GM23248 (cell line): ENCODE data around the gene BCL2L14. TPM values are rescaled to one million over a fixed set of nuclear protein-coding genes. Genes with fewer than 3 reads are reported as not detected.

Experiments
- DNase-seq: peaks from one replicate; pipeline ENCODE4 v3.0.0-alpha.2; 2015
- H2AFZ ChIP-seq: fragments of 200-600 bp; sonication (generic); 2 replicates; pipeline ENCODE4 v1.6.1; 2016; ENCODE audit warnings: antibody characterized with exemption
- H3F3A ChIP-seq: fragments of 200-600 bp; sonication (generic); 2 replicates; pipeline ENCODE4 v1.6.1; 2016; ENCODE audit warnings: mild to moderate bottlenecking, antibody characterized with exemption, mixed run types; ENCODE audit not compliant: insufficient read depth
- H3K27ac ChIP-seq: fragments of 200-600 bp; sonication (generic); 2 replicates; pipeline ENCODE4 v1.5.1; 2016; ENCODE audit warnings: mild to moderate bottlenecking
- H3K27me3 ChIP-seq: fragments of 200-600 bp; sonication (generic); replicated peaks from 2 replicates; pipeline ENCODE4 v1.6.1; 2016; ENCODE audit warnings: mild to moderate bottlenecking; ENCODE audit not compliant: insufficient read depth
- H3K36me3 ChIP-seq: fragments of 200-600 bp; sonication (generic); 2 replicates; pipeline ENCODE4 v1.6.1; 2016; ENCODE audit warnings: low read depth, mild to moderate bottlenecking
- H3K4me1 ChIP-seq: fragments of 200-600 bp; sonication (generic); 2 replicates; pipeline ENCODE4 v1.6.1; 2016; ENCODE audit warnings: mild to moderate bottlenecking; ENCODE audit not compliant: insufficient read depth
- H3K4me2 ChIP-seq: fragments of 200-600 bp; sonication (generic); one replicate; pipeline ENCODE4 v1.6.1; 2016; ENCODE audit warnings: mild to moderate bottlenecking; ENCODE audit not compliant: unreplicated experiment
- H3K4me3 ChIP-seq: fragments of 200-600 bp; sonication (generic); 2 replicates; pipeline ENCODE4 v1.5.1; 2016; ENCODE audit warnings: mild to moderate bottlenecking
- H3K79me2 ChIP-seq: fragments of 200-600 bp; sonication (generic); 2 replicates; pipeline ENCODE4 v1.6.1; 2016; ENCODE audit warnings: mild to moderate bottlenecking; ENCODE audit not compliant: insufficient read depth
- H3K9ac ChIP-seq: fragments of 200-600 bp; sonication (generic); 2 replicates; pipeline ENCODE4 v1.6.1; 2016; ENCODE audit warnings: mild to moderate bottlenecking
- H3K9me2 ChIP-seq: fragments of 200-600 bp; sonication (generic); 2 replicates; pipeline ENCODE4 v1.6.1; 2016; ENCODE audit warnings: mixed run types, mild to moderate bottlenecking, moderate library complexity; ENCODE audit not compliant: insufficient read depth
- H3K9me3 ChIP-seq: fragments of 200-600 bp; sonication (generic); one replicate; pipeline ENCODE4 v1.6.1; 2017; ENCODE audit warnings: low read depth
- H4K20me1 ChIP-seq: fragments of 200-600 bp; sonication (generic); 2 replicates; pipeline ENCODE4 v1.6.0; 2016; ENCODE audit not compliant: insufficient read depth
- EZH2 ChIP-seq: fragments of 200-600 bp; sonication (generic); IDR thresholded peaks from 2 replicates; pipeline ENCODE4 v1.6.1; 2018; ENCODE audit warnings: antibody characterized with exemption, mild to moderate bottlenecking; ENCODE audit not compliant: insufficient read depth, poor library complexity, severe bottlenecking
- EZH2phosphoT487 ChIP-seq: fragments of 200-600 bp; sonication (generic); IDR thresholded peaks from 2 replicates; pipeline ENCODE4 v1.6.1; 2018; ENCODE audit warnings: antibody characterized with exemption, moderate library complexity, mild to moderate bottlenecking, low read depth; ENCODE audit not compliant: insufficient read depth
- WGBS, 2 experiments: methylation state at CpG; one replicate each; pipeline ENCODE4 v1.1.6; 2015 to 2017; ENCODE audit warnings: low lambda C conversion rate in 2 of 2, low coverage in 1 of 2; ENCODE audit errors: missing lambda C conversion rate in 2 of 2; 5-methylcytosine and 5-hydroxymethylcytosine counted together
- in situ Hi-C: fragments of 300-500 bp; cut with MboI; formaldehyde crosslinking; loops from 2 replicates; pipeline ENCODE4 v1.15.0; 2020
- polyA plus RNA-seq: library from polyadenylated mRNA; unstranded; fragments of >200 nt; fragmentation: Nextera tagmentation; extraction: Ambion mirVana; gene quantifications from 2 replicates; pipeline ENCODE4 v1.2.1, GENCODE V29; 2016
- total RNA-seq: library from RNA; depleted of rRNA; stranded (reverse); fragments of >200 nt; shearing (Covaris generic); gene quantifications from 2 replicates; pipeline ENCODE4 v1.2.3, GENCODE V29; 2014

BCL2L14 gene
- total and polyA plus RNA-seq, 2 experiments from 2014 or later, result not detected

DNA sequence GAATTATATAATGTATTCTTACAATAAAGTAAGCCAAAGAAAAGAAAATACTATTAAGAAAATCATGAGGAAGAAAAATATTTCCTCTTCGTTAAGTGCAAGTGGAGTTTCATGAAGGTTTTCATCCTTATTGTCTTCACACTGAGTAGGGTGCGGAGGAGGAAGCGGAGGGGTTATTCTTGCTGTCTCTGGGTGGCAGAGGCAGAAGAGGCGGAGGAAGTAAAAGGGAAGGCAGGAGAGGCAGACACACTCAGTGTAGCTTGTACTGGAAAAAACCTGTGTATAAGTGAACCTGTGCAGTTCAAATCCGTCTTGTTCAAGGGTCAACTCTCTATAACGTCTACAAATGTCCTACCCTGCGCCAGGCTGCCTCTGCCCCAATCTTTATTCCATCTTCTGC is 22.0 kb upstream of the BCL2L14 start:
- no peak overlapping the region for H3K9ac ChIP-seq
- H3K27ac ChIP-seq, result no peak overlapping the region
- DNase-seq, result no peak
- no peak overlapping the region for H2AFZ ChIP-seq
- in situ Hi-C loops, result no loop called here
- H3K9me2 ChIP-seq, result no peaks in the 10 kb centered on the region
- no peaks in the 10 kb centered on the region for H3K9me3 ChIP-seq
- H3K27me3 ChIP-seq, result no peaks in the 10 kb centered on the region
- no peaks in the 10 kb centered on the region for H3K4me1 ChIP-seq
- no peak overlapping the region for H3K4me3 ChIP-seq
- TF ChIP-seq EZH2phosphoT487 (no peak), EZH2 (no peak)
- 64 to 68% methylated on average over 7 of the region's 7 CpGs for WGBS, 2 experiments
- H4K20me1 ChIP-seq, result no peaks in the 10 kb centered on the region
- H3K4me2 ChIP-seq, result no peak overlapping the region
- no peaks in the 10 kb centered on the region for H3K79me2 ChIP-seq
- H3K36me3 ChIP-seq, result no peaks in the 10 kb centered on the region
- H3F3A ChIP-seq, result no peaks in the 10 kb centered on the region

DNA sequence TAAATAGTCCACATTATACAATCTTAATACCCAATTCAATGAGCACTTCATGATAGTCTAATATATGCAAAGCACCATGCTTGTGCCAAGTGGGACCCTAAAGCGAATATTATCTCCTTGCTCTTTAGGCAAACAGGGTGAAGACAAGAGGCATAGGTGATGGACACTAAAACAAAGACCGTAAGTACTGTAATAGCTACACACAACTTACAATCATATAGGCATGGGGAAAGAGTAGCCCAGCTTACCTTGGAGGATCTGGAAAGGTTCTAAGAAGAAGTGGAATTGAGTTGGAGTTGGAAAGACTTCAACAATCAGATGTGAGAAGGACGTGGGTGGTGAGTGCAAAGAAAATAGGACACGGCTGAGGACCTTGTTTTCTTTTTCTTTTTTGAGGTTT is 19.1 kb upstream of the BCL2L14 start:
- Histone ChIP-seq H3K9ac (no peak overlapping the region), H3K27me3 (no peaks in the 10 kb centered on the region), H3K79me2 (no peaks in the 10 kb centered on the region), H3K27ac (no peak overlapping the region), H3K9me2 (no peaks in the 10 kb centered on the region), H3F3A (no peaks in the 10 kb centered on the region), H3K4me2 (no peak overlapping the region), H3K9me3 (no peaks in the 10 kb centered on the region), H3K4me1 (no peaks in the 10 kb centered on the region), H3K4me3 (no peak overlapping the region), H2AFZ (no peak overlapping the region), H4K20me1 (no peaks in the 10 kb centered on the region), H3K36me3 (no peaks in the 10 kb centered on the region)
- in situ Hi-C loops, result no loop called here
- WGBS, 2 experiments, result 59 to 64% methylated on average over 4 of the region's 4 CpGs
- TF ChIP-seq EZH2phosphoT487 (no peak), EZH2 (no peak)
- DNase-seq, result no peak

DNA sequence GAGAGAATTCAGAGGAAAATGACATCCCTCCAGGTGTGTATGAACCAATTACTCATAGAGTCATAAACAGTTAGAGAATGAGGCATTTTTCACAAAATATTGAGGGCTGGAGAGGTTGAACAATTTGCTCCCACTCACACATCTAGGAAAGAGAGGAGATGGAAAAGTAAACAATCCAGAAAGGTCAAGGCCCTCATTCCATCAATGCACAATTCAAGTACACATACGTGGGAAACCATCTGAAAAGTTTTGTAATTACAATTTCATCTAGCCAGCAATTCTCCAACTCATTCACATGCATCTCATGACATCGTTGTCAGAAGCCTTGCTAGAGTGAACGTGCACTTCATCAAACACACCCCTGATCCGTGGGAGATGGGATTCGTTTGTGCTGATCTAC is 15.7 kb upstream of the BCL2L14 start:
- no peaks in the 10 kb centered on the region for H3K36me3 ChIP-seq
- 16 to 17% methylated on average over 5 of the region's 5 CpGs for WGBS, 2 experiments

DNA sequence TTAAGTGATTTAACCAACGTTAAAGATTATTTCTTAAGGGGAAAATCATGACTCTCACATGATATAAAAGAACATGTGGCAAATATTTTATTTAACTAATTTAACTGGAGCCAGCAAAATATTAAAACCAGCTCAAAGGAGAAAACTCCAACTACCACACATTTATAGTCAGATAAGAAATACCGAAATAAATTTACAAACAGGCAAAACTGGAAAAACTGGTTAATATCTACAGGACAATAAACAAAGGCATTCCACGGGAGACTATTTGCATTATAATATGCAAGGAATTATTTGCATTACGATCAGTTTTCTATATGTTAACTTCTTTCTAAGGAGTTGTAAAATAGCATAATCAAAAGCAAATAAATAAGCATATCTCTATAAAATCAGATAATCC is 13.8 kb upstream of the BCL2L14 start:
- Histone ChIP-seq H4K20me1 (no peaks in the 10 kb centered on the region), H3F3A (no peaks in the 10 kb centered on the region), H3K4me2 (no peak overlapping the region), H3K9ac (no peak overlapping the region), H3K36me3 (no peaks in the 10 kb centered on the region), H3K79me2 (no peaks in the 10 kb centered on the region), H3K27me3 (no peaks in the 10 kb centered on the region; the same call in 1 of the 2 replicates), H3K4me1 (no peaks in the 10 kb centered on the region), H3K9me2 (no peaks in the 10 kb centered on the region), H3K27ac (no peak overlapping the region), H3K4me3 (no peak overlapping the region), H3K9me3 (no peaks in the 10 kb centered on the region), H2AFZ (no peak overlapping the region)
- WGBS, 2 experiments, result 59 to 64% methylated on average over 4 of the region's 4 CpGs
- no peak for DNase-seq
- in situ Hi-C loops, result no loop called here
- no peak for TF ChIP-seq EZH2phosphoT487
- no peak for TF ChIP-seq EZH2

More for the DNA sequence above, 15.7 kb upstream of the BCL2L14 start:
- Histone ChIP-seq H3K4me1 (no peaks in the 10 kb centered on the region), H3K27me3 (no peaks in the 10 kb centered on the region; the same call in 1 of the 2 replicates), H3K9me2 (no peaks in the 10 kb centered on the region), H3K4me2 (no peak overlapping the region), H3K27ac (no peak overlapping the region), H2AFZ (no peak overlapping the region), H3K79me2 (no peaks in the 10 kb centered on the region), H3K4me3 (no peak overlapping the region), H3K9me3 (no peaks in the 10 kb centered on the region), H3F3A (no peaks in the 10 kb centered on the region), H4K20me1 (no peaks in the 10 kb centered on the region), H3K9ac (no peak overlapping the region)
- DNase-seq, result no peak
- in situ Hi-C loops, result no loop called here
- TF ChIP-seq EZH2phosphoT487 (no peak), EZH2 (no peak)

DNA sequence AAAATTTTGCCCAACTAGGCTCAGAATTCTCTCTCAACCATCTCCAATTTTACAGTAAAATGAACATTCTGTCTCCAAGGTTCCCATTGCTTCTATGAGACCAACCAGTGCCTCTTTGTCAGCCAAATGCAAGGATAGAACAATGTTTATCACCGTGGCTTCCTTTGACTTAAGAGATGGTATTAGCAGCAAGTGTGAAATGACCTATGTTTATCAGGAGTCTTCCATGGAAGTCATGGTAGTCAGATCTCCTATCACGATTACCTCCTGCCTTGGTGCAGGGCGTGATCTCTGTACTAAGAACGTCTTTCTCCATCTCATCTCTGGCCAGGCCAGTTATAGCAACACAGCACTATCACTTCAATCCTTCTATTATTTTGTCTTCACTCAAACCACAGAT is 6.1 kb upstream of the BCL2L14 start:
- H2AFZ ChIP-seq, result no peak overlapping the region
- TF ChIP-seq EZH2 (no peak), EZH2phosphoT487 (no peak)
- no peak overlapping the region for H3K27ac ChIP-seq
- H3K9me2 ChIP-seq, result no peaks in the 10 kb centered on the region
- H3K36me3 ChIP-seq, result no peaks in the 10 kb centered on the region
- peaks cover 14% of the 10 kb centered on the region; the same call in 1 of the 2 replicates for H3K27me3 ChIP-seq
- no peaks in the 10 kb centered on the region for H3K4me1 ChIP-seq
- H3K9ac ChIP-seq, result no peak overlapping the region
- no peaks in the 10 kb centered on the region for H3F3A ChIP-seq
- no peak for DNase-seq
- in situ Hi-C loops, result no loop called here
- H4K20me1 ChIP-seq, result no peaks in the 10 kb centered on the region
- H3K4me2 ChIP-seq, result no peak overlapping the region
- no peaks in the 10 kb centered on the region for H3K9me3 ChIP-seq
- WGBS, 2 experiments, result 79 to 82% methylated on average over 4 of the region's 4 CpGs
- no peak overlapping the region for H3K4me3 ChIP-seq
- no peaks in the 10 kb centered on the region for H3K79me2 ChIP-seq
